Superior temporal gyrus (tissue), 1 donor: ENCODE measurements around the gene ZNF385B.

Experiments used
- DNase-seq: peaks from one replicate; pipeline ENCODE4 v3.0.0-alpha.2; 2016; ENCODE audit errors: extremely low spot score

Gene ZNF385B

DNA sequence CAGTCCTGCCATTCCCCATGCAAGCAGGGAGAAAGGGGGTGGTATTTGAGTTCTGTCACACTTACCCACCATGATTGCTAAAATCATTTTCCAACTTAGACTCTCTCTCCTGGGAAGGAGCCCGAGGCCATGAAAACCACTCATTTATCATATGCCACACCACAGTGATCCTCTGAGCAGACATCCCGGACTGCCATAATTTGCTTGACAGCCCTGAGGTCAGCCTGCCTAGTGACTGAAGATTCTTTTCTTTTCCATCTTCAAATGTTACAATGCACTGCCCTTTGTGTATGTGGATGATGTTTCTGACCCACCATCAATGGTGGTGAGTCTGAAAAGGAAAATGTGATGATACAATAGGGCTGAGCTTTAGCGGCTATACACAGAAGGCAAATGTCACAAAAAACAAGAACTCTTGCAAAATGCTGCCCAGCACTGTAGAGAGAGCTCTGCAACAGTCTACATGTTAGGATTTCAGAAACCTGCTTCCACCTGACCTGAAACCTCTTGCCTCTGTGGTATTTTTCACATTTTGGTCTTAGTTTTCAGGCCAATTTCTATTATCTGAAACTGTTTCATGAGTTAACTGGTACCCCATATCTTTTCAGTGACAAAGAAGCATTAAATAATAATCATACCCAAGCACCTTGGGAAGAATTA is 272.8 kb downstream of the ZNF385B start:
- no peak for DNase-seq

- DNase-seq: no peak
Measured at GRCh38 chr2:179584760-179585159, 276.7 kb downstream of the ZNF385B start.

GRCh38 chr2:179581605-179582004 is 279.8 kb downstream of the ZNF385B start:
- DNase-seq: no peak

GRCh38 chr2:179580378-179581146 is 280.9 kb downstream of the ZNF385B start:
- DNase-seq: no peak

DNA sequence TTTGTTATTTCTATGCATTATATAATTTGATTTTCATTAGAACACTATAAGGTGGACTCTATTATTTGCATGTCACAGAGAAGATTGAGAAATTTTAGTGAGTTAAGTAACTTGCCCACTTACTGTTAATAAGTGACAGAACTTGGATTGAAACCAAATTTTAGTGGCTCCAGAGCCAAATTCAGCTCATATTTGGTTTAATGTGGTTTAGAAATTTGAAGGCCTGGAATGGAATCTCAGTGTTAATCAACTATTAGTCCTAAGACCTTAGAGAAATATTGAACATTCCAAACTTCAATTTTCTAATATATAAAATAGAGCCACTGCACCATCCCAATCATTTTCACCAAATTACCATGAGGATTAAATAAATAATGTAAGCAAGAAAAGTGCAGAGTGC is 281.6 kb downstream of the ZNF385B start:
- DNase-seq: no peak

DNA sequence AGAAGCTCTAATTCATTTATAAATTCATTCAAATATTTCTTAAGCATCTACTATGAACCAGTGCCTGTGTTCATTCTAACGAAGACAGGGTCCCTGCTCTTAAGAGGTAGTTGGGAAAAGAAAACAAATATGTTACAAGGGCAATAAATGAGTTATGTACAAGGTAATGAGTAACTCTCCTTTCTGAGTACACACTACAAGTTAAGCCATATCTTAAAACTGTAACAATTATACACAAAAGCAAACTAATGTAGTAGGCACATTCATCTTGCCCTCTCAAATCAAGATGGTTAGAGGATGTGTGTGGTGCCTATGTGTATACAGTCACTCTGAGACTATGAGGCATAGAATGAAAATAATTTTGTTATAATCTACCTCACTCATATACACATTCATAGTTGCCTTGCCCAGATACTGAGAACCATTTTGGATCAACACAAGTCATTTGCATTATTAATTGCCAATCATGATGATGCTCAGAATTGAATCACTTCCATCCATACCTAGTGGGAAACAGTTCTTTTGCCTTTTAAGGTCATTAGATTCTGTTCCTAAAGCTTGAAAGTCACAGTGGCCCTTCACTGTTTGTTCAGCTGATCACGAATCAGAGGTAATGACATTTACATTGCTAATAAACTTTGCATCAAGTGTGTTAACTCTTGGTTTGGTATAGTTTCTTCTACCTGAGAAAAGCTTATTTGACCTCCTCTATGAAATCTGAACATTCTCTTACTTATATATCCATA is 283.1 kb downstream of the ZNF385B start:
- no peak for DNase-seq

DNA sequence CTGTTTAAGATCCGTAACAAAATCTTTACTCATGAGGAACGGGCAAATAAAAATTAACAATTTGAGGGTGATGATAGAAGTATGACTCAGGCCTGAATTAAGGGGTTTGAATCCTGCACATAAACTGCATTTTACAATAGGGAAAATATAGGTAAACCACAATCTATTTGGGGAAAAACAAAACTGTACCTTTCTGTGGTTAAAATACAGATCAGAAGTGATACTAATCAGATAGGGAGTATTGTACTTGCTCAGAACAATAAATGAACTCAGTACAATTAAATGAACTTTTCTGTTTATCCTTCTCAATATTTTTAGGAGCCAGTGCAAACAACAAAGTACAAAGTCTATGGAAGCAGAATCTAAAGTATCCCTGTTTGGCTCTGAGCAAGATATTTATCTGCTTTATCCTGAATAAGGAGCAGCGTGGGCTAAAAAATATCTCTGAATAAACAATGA is 287.3 kb downstream of the ZNF385B start:
- DNase-seq: no peak

DNA sequence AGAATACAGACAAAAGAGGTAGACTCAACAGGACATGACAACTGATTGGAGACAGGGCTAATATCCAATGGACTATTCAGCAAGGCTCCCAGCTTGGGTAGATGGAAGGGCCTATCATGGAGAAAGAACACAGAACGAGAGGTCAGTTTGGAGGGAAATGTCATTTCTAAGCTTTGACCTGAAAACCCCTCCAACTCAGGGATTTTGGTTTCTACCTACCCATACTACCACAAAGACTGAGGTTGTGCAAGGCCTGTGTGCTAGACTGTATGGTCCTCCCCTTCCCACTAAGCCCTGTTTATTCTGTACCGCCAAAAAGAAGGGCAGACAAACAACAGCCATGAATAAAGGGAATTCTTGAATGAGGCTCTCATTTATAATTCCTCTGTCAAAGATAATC is 288.9 kb downstream of the ZNF385B start:
- DNase-seq: no peak

DNA sequence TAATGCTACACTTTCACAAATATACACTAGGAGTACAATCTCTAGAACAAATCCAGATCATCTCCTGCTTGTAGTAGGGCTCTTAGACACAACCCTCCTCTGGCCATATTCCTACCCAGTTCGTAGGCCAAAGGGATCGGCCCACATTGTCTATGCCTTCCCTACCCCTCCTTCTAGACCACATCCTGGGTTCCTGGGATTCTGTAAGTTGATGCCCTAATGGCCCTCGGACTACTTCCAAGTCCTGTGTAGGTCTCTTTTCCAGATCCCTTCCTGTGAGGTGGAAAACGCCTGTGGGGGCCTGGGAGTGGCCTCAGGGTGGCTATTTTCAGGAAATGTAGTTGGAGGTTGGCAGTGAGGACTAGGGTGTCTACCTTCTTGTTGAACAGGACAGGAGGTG is 289.7 kb downstream of the ZNF385B start:
- DNase-seq: no peak

DNA sequence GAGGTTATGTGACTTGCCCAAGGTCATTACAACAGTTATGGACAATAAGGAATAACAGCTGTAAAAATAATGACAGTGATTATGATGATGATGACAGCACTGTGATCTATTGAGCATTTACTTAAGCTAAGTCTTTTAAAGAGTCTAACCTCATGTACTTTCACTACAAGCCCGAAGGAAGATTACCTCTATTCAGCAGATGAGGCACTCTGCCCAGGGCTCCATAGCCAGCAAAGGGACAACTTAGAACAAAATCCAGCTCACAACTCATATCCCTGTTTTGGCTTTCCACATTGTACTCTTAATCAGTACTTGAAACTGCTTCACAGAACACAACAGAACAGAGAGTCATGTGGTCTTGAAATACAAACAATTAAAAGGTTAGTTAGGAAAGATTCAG is 290.2 kb downstream of the ZNF385B start:
- DNase-seq: no peak

DNA sequence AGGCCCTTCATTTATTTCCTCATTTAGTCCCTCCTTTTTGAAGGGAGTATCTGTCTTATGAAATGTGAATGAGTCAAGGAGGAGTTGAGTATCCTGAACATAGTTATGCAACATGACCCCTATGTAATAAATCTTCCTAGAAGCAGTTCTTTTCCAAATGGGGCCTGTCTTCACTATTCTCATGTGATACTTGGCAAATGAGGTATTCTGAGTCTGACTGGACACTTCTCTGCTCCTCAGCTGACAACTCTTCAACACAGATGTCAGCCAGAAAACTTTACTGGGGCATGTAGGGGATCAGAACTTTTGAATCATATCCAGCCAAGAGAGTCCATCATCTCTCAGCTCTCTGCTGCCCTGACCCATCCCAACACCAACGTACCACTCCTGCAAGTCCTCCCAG is 291.6 kb downstream of the ZNF385B start:
- no peak for DNase-seq

GRCh38 chr2:179565807-179566206 is 295.6 kb downstream of the ZNF385B start:
- no peak for DNase-seq

GRCh38 chr2:179562330-179562885 is 299.0 kb downstream of the ZNF385B start:
- DNase-seq: no peak

DNA sequence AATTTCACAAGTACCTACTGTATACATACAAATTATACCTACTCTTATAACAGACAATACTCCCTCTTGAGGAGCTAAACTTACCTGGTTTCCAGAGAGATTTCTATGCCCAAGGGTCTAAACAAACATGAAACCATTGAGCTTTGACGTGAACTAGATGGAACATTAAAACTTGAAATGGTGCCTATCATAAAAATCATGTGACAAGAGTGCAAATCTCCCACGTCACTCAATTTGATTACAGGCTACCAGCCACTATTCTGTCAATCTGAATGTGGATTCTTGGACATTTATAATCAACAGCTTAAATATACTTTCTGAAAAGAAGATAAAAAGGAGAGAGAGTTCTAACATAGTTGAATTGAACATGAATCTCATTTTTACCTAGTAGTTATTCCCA is 299.7 kb downstream of the ZNF385B start:
- no peak for DNase-seq

- DNase-seq: no peak
Measured at GRCh38 chr2:179560257-179560735, 301.1 kb downstream of the ZNF385B start.

DNA sequence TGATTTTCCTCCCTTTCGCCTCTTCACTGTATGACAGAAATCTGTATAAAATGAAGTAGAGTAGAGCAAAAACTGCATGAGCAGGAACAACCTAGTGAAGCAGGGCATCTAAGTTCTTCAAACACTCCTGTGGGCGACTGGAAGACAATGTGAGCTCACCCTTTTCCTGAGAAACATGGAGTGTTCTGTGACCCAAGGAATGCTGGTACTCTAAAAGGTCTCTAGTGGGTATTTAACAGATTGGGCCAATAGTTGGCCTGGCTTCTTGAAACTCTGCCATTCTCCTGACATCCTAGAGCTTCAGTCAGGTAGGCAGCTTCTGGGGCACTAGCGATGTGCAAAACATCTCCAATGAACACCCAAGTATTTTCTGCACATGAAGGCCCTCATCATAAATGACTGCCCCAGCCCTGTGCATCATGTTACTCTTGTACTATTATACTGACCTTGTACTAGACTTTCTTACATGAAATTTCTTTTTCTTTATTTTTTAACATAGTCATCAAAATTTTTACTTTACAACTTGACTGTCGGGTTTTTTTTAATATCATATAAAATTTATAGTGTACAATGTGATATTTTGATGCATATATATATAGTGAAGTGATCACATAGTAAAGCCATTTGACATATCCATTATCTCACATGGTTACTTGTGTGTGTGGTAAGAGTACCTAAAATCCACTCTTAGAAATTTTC is 302.2 kb downstream of the ZNF385B start:
- no peak for DNase-seq

GRCh38 chr2:179558010-179558934 is 303.1 kb downstream of the ZNF385B start:
- DNase-seq: no peak

DNA sequence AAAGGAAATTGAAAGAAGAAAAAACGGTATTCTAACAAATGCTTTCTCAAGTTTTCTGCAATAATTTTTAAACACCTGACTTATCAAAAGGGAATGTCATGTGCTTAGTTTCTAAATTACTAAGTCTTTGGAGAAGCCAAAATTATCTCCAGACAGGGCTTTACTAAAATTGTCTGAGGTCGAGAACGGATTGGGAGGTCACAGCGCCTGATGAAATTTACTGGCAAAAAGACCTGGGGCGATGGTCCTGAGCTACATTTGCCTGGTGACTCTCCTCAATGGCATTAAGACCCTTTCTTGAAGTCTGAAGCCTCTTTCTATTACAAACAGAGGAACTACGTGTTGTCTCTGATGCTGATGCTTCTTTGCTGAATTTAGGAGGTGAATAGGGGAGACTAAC is 305.0 kb downstream of the ZNF385B start:
- DNase-seq: no peak

- DNase-seq: peak; percentile 32
Measured at GRCh38 chr2:179555691-179556283, 305.6 kb downstream of the ZNF385B start.
